Omental fat pad (tissue), 4 donors: ENCODE data around the gene C2orf92. TPM values are rescaled to one million over a fixed set of nuclear protein-coding genes. Genes with fewer than 3 reads are reported as not detected.

ENCODE experiments used
- ATAC-seq: fragments of 150-250 bp; one replicate; pipeline ENCODE4 v1.9.1; 2016; ENCODE audit warnings: mild to moderate bottlenecking, moderate library complexity; ENCODE audit not compliant: low FRiP score
- DNase-seq: peaks from one replicate; pipeline ENCODE4 v3.0.0-alpha.2; 2019; ENCODE audit warnings: low spot score
- CTCF ChIP-seq, 3 donors: fragments of 450-650 bp; IDR thresholded peaks; one replicate each; pipeline ENCODE4 v1.5.1; 2016 to 2017; ENCODE audit warnings: antibody characterized with exemption in 3 of 3, mild to moderate bottlenecking in 3 of 3, moderate library complexity in 2 of 3
- total RNA-seq, 4 donors: library from RNA; depleted of rRNA; stranded (reverse); fragments of >200 nt; gene quantifications; one replicate each; pipeline ENCODE4 v1.1.0, GENCODE V29; 2016

C2orf92 gene
- total RNA-seq, 4 donors from 2014 or later: 4.8 to 17.8 (median 10.4) TPM

DNA sequence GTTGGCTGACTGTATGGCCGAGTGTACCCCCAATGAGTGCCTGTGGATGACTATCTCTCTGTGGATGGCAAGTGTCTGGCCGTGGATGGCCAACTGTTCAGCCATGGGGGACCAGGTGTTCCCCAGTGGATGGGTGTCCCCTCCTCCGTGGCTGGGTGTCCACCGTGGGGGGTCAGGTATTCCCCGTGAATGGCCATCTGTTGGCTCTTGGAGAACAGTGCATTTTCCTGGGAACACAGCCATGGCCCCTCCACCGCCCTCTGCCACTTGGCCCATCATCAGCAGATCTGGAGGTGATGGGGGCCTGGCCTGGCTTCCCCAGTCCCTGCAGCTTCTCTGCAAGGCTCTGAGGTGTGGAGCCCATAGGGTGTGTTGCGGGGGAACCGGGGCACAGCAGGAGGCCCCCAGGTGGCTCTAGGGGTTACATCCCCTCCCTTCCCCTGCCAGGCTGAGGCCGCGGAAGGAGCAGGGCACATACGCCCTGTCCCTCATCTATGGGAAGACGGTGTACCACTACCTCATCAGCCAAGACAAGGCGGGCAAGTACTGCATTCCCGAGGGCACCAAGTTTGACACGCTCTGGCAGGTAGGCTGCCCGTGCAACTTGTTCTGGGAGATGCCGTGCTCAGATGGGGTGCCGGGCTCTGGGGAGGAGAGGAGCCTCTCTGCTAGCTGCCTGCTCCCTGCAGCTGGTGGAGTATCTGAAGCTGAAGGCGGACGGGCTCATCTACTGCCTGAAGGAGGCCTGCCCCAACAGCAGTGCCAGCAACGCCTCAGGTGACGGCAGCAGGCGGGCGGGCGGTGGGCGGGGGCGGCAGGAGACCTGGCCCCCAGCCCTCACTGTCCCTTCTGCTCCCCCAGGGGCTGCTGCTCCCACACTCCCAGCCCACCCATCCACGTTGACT, 63.2 kb downstream of the C2orf92 start:
- no peak for TF ChIP-seq CTCF (IDR thresholded peaks at IDR 0.05)
- ATAC-seq (no peak), DNase-seq (no peak)

DNA sequence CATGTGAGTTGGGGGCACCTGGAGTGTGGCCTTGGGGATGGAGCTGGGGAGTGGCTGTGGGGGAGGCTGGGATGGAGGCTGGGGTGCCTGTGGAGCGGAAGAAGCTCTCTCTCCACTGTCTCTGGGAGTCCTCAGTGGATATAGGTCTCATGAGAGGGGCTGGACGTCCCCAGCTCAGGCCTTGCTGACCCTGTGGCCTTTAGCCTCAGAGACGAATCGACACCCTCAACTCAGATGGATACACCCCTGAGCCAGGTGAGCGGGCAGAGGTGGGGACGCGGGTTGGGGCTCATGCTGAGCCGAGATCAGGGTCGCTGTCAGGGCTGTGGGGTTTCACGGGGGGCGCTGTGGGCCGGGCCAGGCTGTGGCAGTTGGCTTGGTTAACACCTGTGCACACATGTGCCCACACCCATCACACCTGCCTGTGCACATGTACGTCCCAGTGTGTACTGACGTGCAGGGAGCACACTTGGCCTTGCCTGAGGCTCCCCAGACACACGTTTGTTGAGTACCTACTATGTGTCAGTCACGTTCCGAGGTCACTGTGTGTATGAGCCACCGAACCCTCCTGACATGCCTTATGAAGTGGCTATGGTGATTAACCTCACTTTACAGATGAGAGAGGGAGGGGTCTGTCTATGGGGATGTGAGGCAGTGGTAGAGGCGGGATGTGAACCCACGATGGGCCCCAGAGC, 64.0 kb downstream of the C2orf92 start:
- ATAC-seq: no peak
- DNase-seq: no peak

GRCh38 chr2:97734061-97735051, 64.8 kb downstream of the C2orf92 start:
- ATAC-seq: no peak
- no peak for TF ChIP-seq CTCF (IDR thresholded peaks at IDR 0.05)
- no peak for DNase-seq

More for the DNA sequence above, 64.0 kb downstream of the C2orf92 start:
- TF ChIP-seq CTCF (IDR thresholded peaks at IDR 0.05): no peak

DNA sequence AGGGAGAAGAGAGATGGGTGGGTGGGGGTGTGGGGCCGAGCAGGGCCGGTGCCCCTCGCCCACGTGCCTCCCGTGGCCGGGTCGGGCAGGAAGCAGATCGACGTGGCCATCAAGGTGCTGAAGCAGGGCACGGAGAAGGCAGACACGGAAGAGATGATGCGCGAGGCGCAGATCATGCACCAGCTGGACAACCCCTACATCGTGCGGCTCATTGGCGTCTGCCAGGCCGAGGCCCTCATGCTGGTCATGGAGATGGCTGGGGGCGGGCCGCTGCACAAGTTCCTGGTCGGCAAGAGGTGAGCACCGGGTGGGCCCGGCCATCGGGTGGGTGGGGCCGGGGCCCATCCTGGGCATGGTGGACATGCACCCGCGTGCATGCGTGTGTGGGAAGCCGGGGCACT, 65.6 kb downstream of the C2orf92 start:
- no peak for TF ChIP-seq CTCF (IDR thresholded peaks at IDR 0.05)
- no peak for DNase-seq
- no peak for ATAC-seq

DNA sequence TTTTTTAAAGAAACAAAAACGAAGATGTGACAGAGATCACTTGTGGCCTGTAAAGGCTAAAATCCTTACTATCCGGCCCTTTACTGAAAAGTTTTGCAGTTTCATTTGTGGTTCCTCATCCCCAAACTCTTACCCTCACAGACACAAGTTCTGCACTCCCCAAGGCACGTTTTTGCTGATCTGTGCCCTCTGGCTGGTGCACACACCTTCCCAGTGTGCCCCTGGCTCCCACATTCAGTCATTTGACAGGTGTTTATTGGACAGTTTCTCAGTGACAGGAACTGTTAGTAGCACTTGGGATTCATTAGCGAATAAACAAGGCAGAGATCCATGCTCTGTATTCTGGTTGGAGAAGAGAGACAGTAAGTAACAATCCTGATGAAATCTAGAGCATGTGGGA, 66.7 kb downstream of the C2orf92 start:
- no peak for ATAC-seq
- DNase-seq: no peak

More for the DNA sequence above, 66.7 kb downstream of the C2orf92 start:
- no peak for TF ChIP-seq CTCF (IDR thresholded peaks at IDR 0.05)
